Naive B cell (primary cell): ENCODE data around the gene GDF2. TPM values are rescaled to one million over a fixed set of nuclear protein-coding genes. Genes with fewer than 3 reads are reported as not detected.

Experiments used
- ATAC-seq, 2 donors: fragments of 150-1000 bp; cut with Tn5 transposase; 2 replicates each; pipeline ENCODE4 v1.10.0; 2021; ENCODE audit warnings: low read depth in 2 of 2, mild to moderate bottlenecking in 2 of 2, moderate library complexity in 2 of 2
- DNase-seq: peaks from one replicate; pipeline ENCODE4 v3.0.0; 2022
- H3K27ac Mint-ChIP-seq, 6 donors: one replicate each; pipeline ENCODE4 v1.8.0; 2020 to 2022; ENCODE audit warnings: mild to moderate bottlenecking in 6 of 6, mixed read lengths in 6 of 6, moderate library complexity in 5 of 6, inconsistent platforms in 2 of 6
- H3K27me3 Mint-ChIP-seq, 3 donors: one replicate each; pipeline ENCODE4 v1.8.0; 2021 to 2022; ENCODE audit warnings: mixed read lengths in 3 of 3, mild to moderate bottlenecking in 1 of 3
- H3K36me3 Mint-ChIP-seq, 2 donors: one replicate each; pipeline ENCODE4 v1.8.0; 2020 to 2022; ENCODE audit warnings: mixed read lengths in 2 of 2, inconsistent platforms in 1 of 2, mild to moderate bottlenecking in 1 of 2
- H3K4me1 Mint-ChIP-seq, 3 donors: one replicate each; pipeline ENCODE4 v1.8.0; 2020 to 2022; ENCODE audit warnings: mixed read lengths in 3 of 3, inconsistent platforms in 1 of 3, mild to moderate bottlenecking in 1 of 3, moderate library complexity in 1 of 3
- H3K4me3 Mint-ChIP-seq, 8 donors: one replicate each; pipeline ENCODE4 v1.8.0; 2020 to 2022; ENCODE audit warnings: mild to moderate bottlenecking in 8 of 8, mixed read lengths in 8 of 8, moderate library complexity in 8 of 8, inconsistent platforms in 2 of 8
- H3K9me3 Mint-ChIP-seq, 7 donors: one replicate each; pipeline ENCODE4 v1.8.0; 2020 to 2022; ENCODE audit warnings: mixed read lengths in 7 of 7, mild to moderate bottlenecking in 5 of 7, inconsistent platforms in 2 of 7, moderate library complexity in 1 of 7
- polyA plus RNA-seq, 6 donors: library from polyadenylated mRNA; unstranded; fragments of 300-500 nt; fragmentation: Illumina TruSeq; gene quantifications; one replicate each; pipeline ENCODE4 v1.2.3, GENCODE V29; 2021; ENCODE audit warnings: low read depth in 6 of 6

Gene GDF2
- polyA plus RNA-seq, 6 donors from 2014 or later, result not detected

GRCh38 chr10:47334466-47335295, 12.4 kb downstream of the GDF2 start:
- H3K27ac Mint-ChIP-seq, result no peak overlapping the region
- no peak for DNase-seq

DNA sequence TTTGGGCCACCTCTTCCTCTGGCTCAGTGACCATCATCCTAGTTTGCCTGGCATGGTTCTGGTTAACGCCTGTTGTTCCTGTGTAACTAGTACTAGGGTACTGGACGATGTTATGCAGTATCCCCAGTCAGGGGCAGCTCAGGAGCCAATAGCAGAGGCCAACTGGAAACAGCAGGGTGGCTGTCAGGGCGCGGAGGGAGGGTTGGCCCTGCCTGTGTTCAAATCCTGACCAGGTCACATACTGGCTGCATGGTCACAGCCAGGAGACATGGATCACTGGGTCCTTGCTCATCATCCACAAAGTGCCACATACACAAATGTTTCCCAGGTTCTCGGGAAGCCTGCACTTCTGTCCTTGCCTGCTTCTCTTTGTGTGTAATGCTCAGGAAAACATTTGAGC, 13.7 kb downstream of the GDF2 start:
- ATAC-seq (no peak), DNase-seq (no peak)
- Mint-ChIP-seq H3K4me1 (peaks cover 4 to 14% (median 8%) of the 10 kb centered on the region in 3 donors), H3K27ac (no peak overlapping the region), H3K36me3 (no peaks in the 10 kb centered on the region), H3K9me3 (no peaks in the 10 kb centered on the region), H3K4me3 (no peak overlapping the region), H3K27me3 (peaks cover 33 to 43% (median 40%) of the 10 kb centered on the region in 3 donors)

More at GRCh38 chr10:47334466-47335295, 12.4 kb downstream of the GDF2 start:
- H3K27me3 Mint-ChIP-seq, result peaks cover 24 to 30% (median 28%) of the 10 kb centered on the region in 3 donors
- H3K9me3 Mint-ChIP-seq, result no peaks in the 10 kb centered on the region
- no peaks in the 10 kb centered on the region for H3K36me3 Mint-ChIP-seq
- H3K4me3 Mint-ChIP-seq, result no peak overlapping the region
- peaks cover 0 to 3% (median 0%) of the 10 kb centered on the region in 3 donors for H3K4me1 Mint-ChIP-seq
- ATAC-seq, result no peak

- Mint-ChIP-seq H3K27ac (no peak overlapping the region), H3K4me1 (peaks cover 4 to 14% (median 8%) of the 10 kb centered on the region in 3 donors), H3K36me3 (no peaks in the 10 kb centered on the region), H3K9me3 (no peaks in the 10 kb centered on the region), H3K27me3 (peaks cover 33 to 47% (median 47%) of the 10 kb centered on the region in 3 donors), H3K4me3 (no peak overlapping the region)
- ATAC-seq, result no peak
- no peak for DNase-seq
Measured at GRCh38 chr10:47336387-47337134, 14.3 kb downstream of the GDF2 start.

DNA sequence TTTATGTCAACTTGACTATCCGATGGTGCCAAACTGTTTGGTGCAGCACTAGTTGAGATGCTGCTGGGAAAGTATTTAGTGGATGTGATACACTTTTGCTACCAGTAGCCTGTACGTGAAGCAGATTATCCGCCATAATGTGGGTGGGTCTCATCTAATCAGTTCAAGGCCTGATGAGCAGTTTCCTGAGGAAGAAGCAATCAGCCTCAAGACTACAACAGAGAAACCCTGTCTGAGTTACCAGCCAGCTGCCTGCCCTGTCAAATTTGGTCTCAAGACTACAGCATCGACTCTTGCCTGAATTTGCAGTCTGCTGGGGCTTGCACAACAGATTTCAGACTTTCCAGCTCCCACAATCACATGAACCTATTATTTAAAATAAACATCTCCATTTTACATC, 15.1 kb downstream of the GDF2 start:
- peaks cover 33 to 50% (median 47%) of the 10 kb centered on the region in 3 donors for H3K27me3 Mint-ChIP-seq
- H3K9me3 Mint-ChIP-seq, result no peaks in the 10 kb centered on the region

GRCh38 chr10:47339186-47339735, 17.0 kb downstream of the GDF2 start:
- no peak overlapping the region for H3K4me3 Mint-ChIP-seq
- no peaks in the 10 kb centered on the region for H3K9me3 Mint-ChIP-seq
- no peak for ATAC-seq
- peaks cover 33 to 54% (median 38%) of the 10 kb centered on the region in 3 donors for H3K27me3 Mint-ChIP-seq
- H3K4me1 Mint-ChIP-seq, result peaks cover 4 to 14% (median 8%) of the 10 kb centered on the region in 3 donors
- H3K27ac Mint-ChIP-seq, result no peak overlapping the region
- no peak for DNase-seq
- no peaks in the 10 kb centered on the region for H3K36me3 Mint-ChIP-seq

More for the DNA sequence above, 15.1 kb downstream of the GDF2 start:
- Mint-ChIP-seq H3K36me3 (no peaks in the 10 kb centered on the region), H3K4me3 (no peak overlapping the region), H3K4me1 (peaks cover 4 to 14% (median 8%) of the 10 kb centered on the region in 3 donors), H3K27ac (no peak overlapping the region)
- no peak for DNase-seq
- ATAC-seq, result no peak

DNA sequence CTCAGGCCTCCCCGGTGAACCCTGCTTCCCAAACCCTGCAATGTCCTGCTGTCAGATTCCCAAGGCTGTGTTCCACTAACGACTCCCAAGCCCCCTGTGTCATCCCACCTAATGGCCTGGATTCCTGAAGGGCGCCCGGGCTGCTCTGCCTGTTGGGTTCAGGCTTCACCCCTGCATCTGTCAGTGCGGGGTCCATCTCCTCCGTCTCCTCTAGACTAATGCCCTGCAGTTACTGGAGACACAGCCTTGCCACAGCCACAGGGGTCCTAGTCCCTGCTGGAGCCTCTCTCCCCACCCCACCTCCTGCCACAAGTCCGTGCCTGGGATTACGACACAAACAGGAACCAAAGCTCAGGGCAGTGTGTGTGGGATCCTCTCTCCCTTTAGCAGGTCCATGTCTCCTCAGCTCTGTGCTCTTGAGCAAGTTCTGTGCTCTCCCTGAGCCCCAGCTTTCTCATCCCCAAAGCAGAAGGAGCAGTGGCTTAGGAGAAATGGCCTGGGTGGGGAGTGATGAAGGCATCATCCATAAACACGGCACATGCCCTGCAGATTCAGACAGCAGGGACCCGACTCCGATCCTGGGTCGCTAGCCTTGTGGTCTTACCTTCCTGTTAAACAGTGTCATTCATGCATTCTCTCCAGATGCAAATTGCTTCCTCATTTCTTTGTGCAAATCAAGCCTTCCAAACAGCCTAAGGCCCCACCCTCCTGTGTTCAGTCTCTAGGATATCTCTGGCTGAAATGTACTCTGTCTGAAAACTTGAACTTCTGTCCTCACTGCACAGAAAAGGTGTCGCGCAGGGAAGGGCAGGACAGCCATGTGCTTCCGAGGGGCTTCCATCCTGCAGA, 17.7 kb downstream of the GDF2 start:
- Mint-ChIP-seq H3K27me3 (peaks cover 29 to 47% (median 38%) of the 10 kb centered on the region in 3 donors), H3K4me1 (peaks cover 4 to 14% (median 8%) of the 10 kb centered on the region in 3 donors), H3K27ac (no peak overlapping the region), H3K36me3 (no peaks in the 10 kb centered on the region), H3K9me3 (no peaks in the 10 kb centered on the region), H3K4me3 (no peak overlapping the region)
- ATAC-seq (peak in 1 of 2 donors; percentile 21), DNase-seq (no peak)

GRCh38 chr10:47340608-47341170, 18.4 kb downstream of the GDF2 start:
- Mint-ChIP-seq H3K9me3 (no peaks in the 10 kb centered on the region), H3K4me3 (no peak overlapping the region), H3K27me3 (peaks cover 24 to 40% (median 38%) of the 10 kb centered on the region in 3 donors), H3K36me3 (no peaks in the 10 kb centered on the region), H3K27ac (no peak overlapping the region), H3K4me1 (peaks cover 4 to 14% (median 8%) of the 10 kb centered on the region in 3 donors)
- DNase-seq (peak; percentile 29), ATAC-seq (peak in 1 of 2 donors; percentile 41)

GRCh38 chr10:47344996-47345870, 23.0 kb downstream of the GDF2 start:
- no peaks in the 10 kb centered on the region for H3K9me3 Mint-ChIP-seq
- no peak for ATAC-seq
- peaks cover 3 to 18% (median 16%) of the 10 kb centered on the region in 3 donors for H3K27me3 Mint-ChIP-seq
- no peak for DNase-seq
- no peaks in the 10 kb centered on the region for H3K36me3 Mint-ChIP-seq
- peak overlapping the region in 1 of 6 donors; percentile 9 for H3K27ac Mint-ChIP-seq
- H3K4me3 Mint-ChIP-seq, result no peak overlapping the region
- H3K4me1 Mint-ChIP-seq, result peaks cover 3 to 6% (median 4%) of the 10 kb centered on the region in 3 donors

GRCh38 chr10:47346581-47347302, 24.5 kb downstream of the GDF2 start:
- no peak overlapping the region for H3K27ac Mint-ChIP-seq
- no peak for ATAC-seq
- H3K9me3 Mint-ChIP-seq, result no peaks in the 10 kb centered on the region
- H3K36me3 Mint-ChIP-seq, result no peaks in the 10 kb centered on the region
- H3K4me1 Mint-ChIP-seq, result no peaks in the 10 kb centered on the region
- DNase-seq, result no peak
- H3K4me3 Mint-ChIP-seq, result no peak overlapping the region
- H3K27me3 Mint-ChIP-seq, result peaks cover 0 to 7% (median 1%) of the 10 kb centered on the region in 3 donors

DNA sequence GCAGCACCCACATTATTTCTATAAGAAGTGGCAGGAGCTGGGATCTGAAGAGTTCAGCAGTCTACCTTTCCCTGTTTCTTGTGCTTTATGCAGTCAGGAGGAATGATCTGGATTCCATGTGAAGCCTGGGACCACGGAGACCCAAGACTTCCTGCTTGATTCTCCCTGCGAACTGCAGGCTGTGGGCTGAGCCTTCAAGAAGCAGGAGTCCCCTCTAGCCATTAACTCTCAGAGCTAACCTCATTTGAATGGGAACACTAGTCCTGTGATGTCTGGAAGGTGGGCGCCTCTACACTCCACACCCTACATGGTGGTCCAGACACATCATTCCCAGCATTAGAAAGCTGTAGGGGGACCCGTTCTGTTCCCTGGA, 25.0 kb downstream of the GDF2 start:
- ATAC-seq, result no peak
- Mint-ChIP-seq H3K27me3 (peaks cover 0 to 7% (median 0%) of the 10 kb centered on the region in 3 donors), H3K27ac (no peak overlapping the region), H3K4me1 (no peaks in the 10 kb centered on the region), H3K9me3 (no peaks in the 10 kb centered on the region), H3K36me3 (no peaks in the 10 kb centered on the region), H3K4me3 (no peak overlapping the region)
- DNase-seq, result no peak

DNA sequence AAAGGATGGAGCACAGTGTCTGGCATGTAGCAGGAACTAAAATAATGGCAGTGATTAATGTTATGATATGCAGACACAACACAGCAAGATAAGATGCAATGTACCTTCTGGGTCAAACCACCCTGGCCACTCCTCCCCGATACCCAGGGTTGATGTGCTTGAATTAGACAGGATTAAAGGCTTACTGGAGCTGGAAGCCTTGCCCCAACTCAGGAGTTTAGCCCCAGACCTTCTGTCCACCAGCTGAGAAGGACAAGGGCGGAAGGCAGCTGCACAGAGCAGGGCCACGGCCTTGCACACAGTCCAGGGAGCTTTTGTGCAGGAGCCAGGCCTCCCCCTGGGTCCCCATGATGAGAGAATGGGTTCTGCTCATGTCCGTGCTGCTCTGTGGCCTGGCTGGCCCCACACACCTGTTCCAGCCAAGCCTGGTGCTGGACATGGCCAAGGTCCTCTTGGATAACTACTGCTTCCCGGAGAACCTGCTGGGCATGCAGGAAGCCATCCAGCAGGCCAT, 25.9 kb downstream of the GDF2 start, which contains the start of gene RBP3:
TSS of gene RBP3 (plus strand) at position 226 of the 514 bp plus-strand sequence. CDS start at position 348, 122 bp downstream.
- H3K4me1 Mint-ChIP-seq, result no peaks in the 10 kb centered on the region
- no peak for ATAC-seq
- H3K27ac Mint-ChIP-seq, result peak within 1 kb of the TSS in 1 of 6 donors; percentile 19
- peaks cover 0 to 7% (median 0%) of the 10 kb centered on the region in 3 donors for H3K27me3 Mint-ChIP-seq
- H3K9me3 Mint-ChIP-seq, result no peaks in the 10 kb centered on the region
- no peaks in the 10 kb centered on the region for H3K36me3 Mint-ChIP-seq
- H3K4me3 Mint-ChIP-seq, result no peak within 1 kb of the TSS
- DNase-seq, result no peak
